Umbilical cord (tissue), 2 donors: ENCODE data around the gene EML4. TPM values are rescaled to one million over a fixed set of nuclear protein-coding genes. Genes with fewer than 3 reads are reported as not detected.
"Not testable (repeated sequence)": the region's sequence is repeated elsewhere in the genome, so short reads cannot be mapped to it uniquely, and the experiment has no call there.

Experiments used
- DNase-seq: peaks from one replicate; pipeline ENCODE4 v3.0.0-alpha.2; 2015; ENCODE audit warnings: low spot score
- total RNA-seq: library from RNA; depleted of rRNA; stranded (reverse); fragments of >200 nt; gene quantifications from one replicate; pipeline ENCODE4 v1.2.3, GENCODE V29; 2014; ENCODE audit warnings: low replicate concordance; ENCODE audit not compliant: insufficient read depth

Gene EML4
- total RNA-seq, 1 donor from 2014 or later, result 84.0 TPM

GRCh38 chr2:42172566-42172965, 3.4 kb downstream of the EML4 start:
- DNase-seq, result no peak

GRCh38 chr2:42173467-42173866, 4.3 kb downstream of the EML4 start:
- not testable (repeated sequence) for DNase-seq

GRCh38 chr2:42176992-42177738, 8.0 kb downstream of the EML4 start:
- no peak for DNase-seq

- no peak for DNase-seq
These were observed 9.2 kb downstream of the EML4 start for GRCh38 chr2:42178335-42178734.

- DNase-seq, result no peak
These were observed 11.1 kb downstream of the EML4 start for GRCh38 chr2:42180300-42180699.

- DNase-seq, result no peak
These were observed 13.6 kb downstream of the EML4 start for GRCh38 chr2:42182654-42183308.

- no peak for DNase-seq
These were observed 14.6 kb downstream of the EML4 start for GRCh38 chr2:42183775-42184174.

- no peak for DNase-seq
These were observed 15.2 kb downstream of the EML4 start for GRCh38 chr2:42184346-42184745.

- peak; percentile 61 for DNase-seq
These were observed 16.2 kb downstream of the EML4 start for GRCh38 chr2:42185220-42185921.

- peak; percentile 46 for DNase-seq
These were observed 17.2 kb downstream of the EML4 start for GRCh38 chr2:42186366-42186765.

GRCh38 chr2:42186945-42187632, 17.9 kb downstream of the EML4 start:
- DNase-seq, result no peak

- no peak for DNase-seq
These were observed 18.7 kb downstream of the EML4 start for GRCh38 chr2:42187886-42188285.

GRCh38 chr2:42189235-42189566, 20.0 kb downstream of the EML4 start:
- no peak for DNase-seq

GRCh38 chr2:42190191-42190590, 21.0 kb downstream of the EML4 start:
- DNase-seq, result no peak

GRCh38 chr2:42191285-42192009, 22.3 kb downstream of the EML4 start:
- DNase-seq, result no peak

GRCh38 chr2:42192010-42192373, 22.8 kb downstream of the EML4 start:
- DNase-seq, result no peak

GRCh38 chr2:42192652-42193566, 23.8 kb downstream of the EML4 start:
- peak; percentile 81 for DNase-seq

GRCh38 chr2:42193722-42194187, 24.6 kb downstream of the EML4 start:
- DNase-seq, result peak; percentile 69

- DNase-seq, result no peak
These were observed 25.3 kb downstream of the EML4 start for GRCh38 chr2:42194428-42194827.

- DNase-seq, result peak; percentile 68
These were observed 26.4 kb downstream of the EML4 start for GRCh38 chr2:42195559-42195958.

- no peak for DNase-seq
These were observed 26.9 kb downstream of the EML4 start for GRCh38 chr2:42196070-42196402.
